GM21528 (cell line): ENCODE data around the gene P2RY6.

Experiments used
- ATAC-seq: cut with Tn5 transposase; IDR thresholded peaks from one replicate; pipeline ENCODE4 v1.9.1; 2021; ENCODE audit warnings: mild to moderate bottlenecking, moderate library complexity; ENCODE audit not compliant: unreplicated experiment, low FRiP score

Gene P2RY6

DNA sequence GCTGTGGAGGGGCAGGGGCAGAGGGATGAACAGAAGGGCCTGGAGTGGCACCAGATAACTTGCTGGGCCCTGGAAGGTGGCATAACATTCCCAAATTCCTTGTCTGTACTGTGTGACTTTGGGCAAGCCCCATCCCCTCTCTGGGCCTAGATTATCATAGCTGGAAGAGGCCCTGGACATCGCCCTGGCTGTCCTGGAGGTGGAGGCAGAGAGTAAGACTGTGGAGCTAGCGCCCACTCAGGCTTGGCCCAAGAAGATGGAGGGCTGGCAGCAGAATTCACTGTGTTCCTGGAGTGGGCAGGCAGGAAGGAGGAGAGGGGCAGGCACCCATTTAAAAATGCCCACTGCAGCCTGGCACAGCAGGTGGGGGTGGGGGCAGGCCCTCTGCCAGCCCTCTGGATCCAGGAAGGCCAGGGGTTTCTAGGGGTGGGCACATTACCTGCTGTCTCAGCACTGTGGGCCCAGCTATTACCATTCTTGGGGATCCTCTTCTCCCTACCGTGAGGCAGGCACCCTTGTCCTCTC lies 58.5 kb downstream of the P2RY6 start:
- no peak for ATAC-seq

- no peak for ATAC-seq
Observed at GRCh38 chr11:73331138-73331916, 59.2 kb downstream of the P2RY6 start.

GRCh38 chr11:73333173-73333572 lies 61.0 kb downstream of the P2RY6 start:
- no peak for ATAC-seq

DNA sequence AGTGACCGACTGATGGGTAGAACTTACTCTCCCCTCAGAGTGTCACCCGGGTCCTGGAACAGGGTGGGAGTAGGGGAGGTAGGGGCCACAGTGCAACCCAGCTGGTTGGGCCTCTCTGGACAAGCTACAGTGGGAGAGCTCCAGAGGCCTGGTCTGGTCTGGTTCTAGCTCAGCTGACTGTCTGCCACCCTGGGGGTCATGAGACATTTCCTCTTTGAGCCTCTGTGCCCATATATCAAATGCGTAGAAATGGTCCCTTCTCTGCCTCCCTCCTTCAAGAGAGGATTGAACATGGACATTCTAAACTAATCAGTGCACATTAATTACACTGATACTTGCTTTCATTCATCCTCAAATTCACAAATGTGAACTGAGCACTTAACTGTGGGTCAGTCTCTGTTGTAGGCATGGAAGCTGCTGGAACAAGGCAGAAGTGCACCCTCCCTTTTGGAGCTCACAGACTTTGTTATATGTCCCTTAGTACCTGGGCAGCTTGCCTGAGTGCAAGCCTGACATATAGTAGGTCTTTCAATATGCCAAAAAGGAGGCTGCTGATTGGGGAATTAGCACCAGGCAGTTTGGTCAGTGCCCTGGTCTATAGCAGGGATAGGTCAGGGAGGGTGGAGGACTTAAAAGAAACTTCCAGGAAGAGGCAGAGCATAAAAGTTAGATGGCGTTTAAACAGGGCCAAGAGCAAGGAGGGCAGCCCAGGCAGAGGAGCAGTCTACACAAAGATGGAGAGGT lies 61.7 kb downstream of the P2RY6 start:
- no peak for ATAC-seq

DNA sequence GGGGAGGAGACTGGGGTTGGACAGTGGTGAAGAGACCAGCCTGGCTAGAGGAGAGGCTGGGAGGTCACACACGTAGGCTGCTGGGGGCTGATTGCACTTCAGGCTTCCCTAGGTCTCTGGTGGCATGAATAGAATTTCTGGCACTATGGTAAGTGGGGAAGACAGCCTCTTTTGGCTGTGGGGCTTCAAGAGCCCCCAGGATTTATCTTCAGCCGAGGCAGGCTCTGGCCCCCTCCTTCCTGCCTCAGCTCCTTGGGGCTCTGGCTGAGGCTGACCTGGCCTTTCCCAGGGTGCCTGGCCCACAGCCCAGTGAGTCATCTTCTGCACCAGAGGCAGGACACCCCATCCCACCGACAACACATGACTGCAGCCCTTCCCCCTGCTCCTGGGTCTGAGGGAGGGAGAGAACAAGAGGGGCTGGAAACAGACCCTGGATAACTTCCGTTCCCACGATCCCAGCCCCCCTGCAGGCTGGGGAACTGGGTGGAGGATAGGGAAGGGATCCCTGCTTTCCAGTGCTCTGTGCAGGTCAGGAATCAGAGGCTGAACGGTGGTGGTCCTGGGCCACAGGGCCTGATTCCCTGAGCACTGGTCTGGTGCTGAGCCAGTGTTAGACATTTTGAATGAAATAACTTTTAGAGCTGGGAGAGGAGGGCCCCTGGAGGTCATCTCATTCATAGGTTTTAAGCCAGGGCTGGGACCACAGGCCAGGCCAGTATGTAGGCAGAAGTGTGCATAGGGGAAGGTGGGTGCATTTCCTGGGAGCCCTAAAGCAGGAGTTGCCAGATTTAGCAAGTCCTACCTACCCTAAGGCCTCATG lies 62.5 kb downstream of the P2RY6 start:
- no peak for ATAC-seq

GRCh38 chr11:73335204-73335923 lies 63.2 kb downstream of the P2RY6 start:
- ATAC-seq = no peak

- ATAC-seq = no peak
Observed at GRCh38 chr11:73337846-73338245, 65.7 kb downstream of the P2RY6 start.

DNA sequence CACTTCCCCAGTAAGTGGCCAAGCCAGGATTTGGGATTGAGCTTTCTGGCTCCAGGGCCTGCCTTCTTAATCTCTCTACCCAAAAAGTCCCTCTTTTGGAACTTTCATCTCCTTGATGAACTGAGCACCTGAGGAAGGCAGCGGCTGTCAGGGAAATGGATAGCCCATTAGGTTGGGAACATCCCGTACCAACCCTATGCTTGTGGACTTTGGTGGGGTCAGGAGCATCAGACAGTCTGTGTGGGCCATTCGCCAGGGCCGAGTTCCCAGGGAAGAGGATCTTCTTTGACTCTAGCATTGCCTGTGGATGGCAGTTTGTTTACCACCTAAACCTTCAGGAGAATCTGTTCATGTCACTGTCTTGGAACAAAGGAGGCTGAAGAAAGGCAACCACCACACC lies 66.1 kb downstream of the P2RY6 start:
- no peak for ATAC-seq

DNA sequence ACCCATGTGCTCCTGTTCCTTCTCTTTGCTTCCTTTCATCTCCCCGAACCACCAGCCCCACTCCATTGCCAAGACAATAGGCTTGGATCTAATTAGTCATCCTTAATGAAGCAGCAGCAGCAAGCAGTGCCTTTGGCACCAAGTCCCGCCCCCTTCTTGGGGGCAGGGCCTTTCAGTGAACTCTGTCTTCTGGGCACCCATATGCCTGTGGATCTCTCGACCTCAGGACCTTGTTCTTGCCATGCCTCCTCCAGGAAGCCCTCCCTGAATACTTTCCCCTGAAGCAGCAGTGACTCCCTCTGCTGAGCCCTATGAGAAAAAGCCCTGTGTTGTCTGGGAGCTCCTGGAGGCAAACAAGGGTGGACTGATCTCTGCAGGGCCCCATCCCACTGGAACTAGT lies 68.0 kb downstream of the P2RY6 start:
- no peak for ATAC-seq

- ATAC-seq = no peak
Observed at GRCh38 chr11:73342633-73343032, 70.5 kb downstream of the P2RY6 start.

- ATAC-seq = no peak
Observed at GRCh38 chr11:73343076-73343873, 71.1 kb downstream of the P2RY6 start.

GRCh38 chr11:73344191-73344607 lies 72.1 kb downstream of the P2RY6 start:
- no peak for ATAC-seq

GRCh38 chr11:73345481-73346160 lies 73.5 kb downstream of the P2RY6 start:
- ATAC-seq = no peak

DNA sequence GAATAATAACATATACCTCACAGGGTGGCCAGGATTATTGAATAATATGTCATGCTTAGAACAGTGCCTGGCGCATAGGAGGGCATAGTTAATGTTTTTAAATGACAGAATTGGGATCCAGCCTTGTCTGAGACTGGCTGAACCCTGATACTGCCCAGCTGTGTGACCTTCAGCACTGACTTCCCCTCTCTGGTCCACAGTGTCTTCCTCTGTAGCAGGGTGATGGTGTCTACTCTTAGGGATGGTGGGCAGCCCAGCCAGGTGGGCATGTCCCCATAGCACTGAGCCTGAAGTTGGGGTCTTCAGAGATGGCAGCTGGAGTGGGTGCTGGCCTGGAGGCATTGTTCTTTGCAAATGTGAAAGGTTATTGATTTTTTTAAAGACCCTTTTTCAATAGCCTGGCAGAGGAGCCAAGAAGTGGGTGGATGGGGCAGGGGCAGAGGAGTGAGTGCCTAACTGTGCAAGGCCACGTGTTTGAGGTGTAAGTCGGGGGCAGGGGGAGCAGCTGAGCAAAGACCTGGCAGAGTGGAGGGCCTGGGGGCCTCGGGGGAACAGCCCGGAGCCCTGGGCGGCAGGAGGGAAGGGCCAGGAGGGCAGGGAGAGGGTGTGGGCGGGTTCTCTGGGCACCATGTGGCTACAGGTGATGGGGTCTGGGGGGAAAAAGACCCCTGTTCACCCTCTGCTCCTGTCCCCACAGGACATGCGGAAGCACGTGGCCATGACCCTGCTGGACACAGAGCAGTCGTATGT lies 74.2 kb downstream of the P2RY6 start:
- ATAC-seq = no peak

GRCh38 chr11:73347067-73347466 lies 74.9 kb downstream of the P2RY6 start:
- no peak for ATAC-seq
